DMS 273 treated with DMSO at 0.1 percent for 48 hours (cell line): ENCODE results near the gene MLX.
A peak's percentile ranks its signal among the peaks of the same experiment; 100 is the strongest.
"Not testable (repeated sequence)": the region's sequence is repeated elsewhere in the genome, so short reads cannot be mapped to it uniquely, and the experiment has no call there.

Experiments
- DNase-seq: peaks from one replicate; lab custom pipeline; 2025; lab: John Stamatoyannopoulos, UW

MLX gene

GRCh38 chr17:42555122-42555622, 11.7 kb upstream of the MLX start:
- no peak for DNase-seq

GRCh38 chr17:42555961-42556617, 10.8 kb upstream of the MLX start:
- not testable (repeated sequence) for DNase-seq

- no peak for DNase-seq
Measured at GRCh38 chr17:42559075-42559474, 7.8 kb upstream of the MLX start.

- no peak for DNase-seq
Measured at GRCh38 chr17:42560246-42560645, 6.7 kb upstream of the MLX start.

GRCh38 chr17:42561897-42562387, 5.0 kb upstream of the MLX start, which contains the start of gene COASY:
TSS of gene COASY (plus strand) at chr17:42562148. CDS start at chr17:42562623, 475 bp downstream.
- peak; percentile 71 for DNase-seq

- no peak for DNase-seq
Measured at GRCh38 chr17:42562388-42563142, 4.3 kb upstream of the MLX start.

GRCh38 chr17:42563143-42563509, 3.8 kb upstream of the MLX start:
- DNase-seq, result no peak

GRCh38 chr17:42563543-42563942, 3.4 kb upstream of the MLX start:
- no peak for DNase-seq

GRCh38 chr17:42563950-42564349, 3.0 kb upstream of the MLX start:
- no peak for DNase-seq

GRCh38 chr17:42564815-42565522, 1.9 kb upstream of the MLX start:
- no peak for DNase-seq

- DNase-seq, result no peak
Measured at GRCh38 chr17:42565523-42566214, 1.2 kb upstream of the MLX start.

- no peak for DNase-seq
Measured at GRCh38 chr17:42566215-42566882, 551 bp upstream of the MLX start.

GRCh38 chr17:42568341-42569111, 1.6 kb downstream of the MLX start:
- no peak for DNase-seq

GRCh38 chr17:42571435-42572225, 4.7 kb downstream of the MLX start:
- no peak for DNase-seq

- no peak for DNase-seq
Measured at GRCh38 chr17:42573095-42573494, 6.2 kb downstream of the MLX start.

GRCh38 chr17:42574463-42574862, 7.6 kb downstream of the MLX start:
- DNase-seq, result no peak

GRCh38 chr17:42577140-42577531, 10.2 kb downstream of the MLX start:
- DNase-seq, result no peak

- peak; percentile 83 for DNase-seq
Measured at GRCh38 chr17:42577532-42578281, 10.8 kb downstream of the MLX start, which contains the start of gene PSMC3IP. TSS of gene PSMC3IP (minus strand) at chr17:42577729. CDS start at chr17:42577686, 43 bp downstream.

- DNase-seq, result peak; percentile 54
Measured at GRCh38 chr17:42578282-42578869, 11.5 kb downstream of the MLX start.
